GM12878 (cell line): ENCODE results near the gene RALGPS1. TPM values are rescaled to one million over a fixed set of nuclear protein-coding genes. Genes with fewer than 3 reads are reported as not detected.

Experiments used
- ATAC-seq: fragments of 200-7000 bp; cut with Tn5 transposase; 3 replicates; pipeline ENCODE4 v1.9.1; 2020; ENCODE audit warnings: mild to moderate bottlenecking, moderate library complexity
- BruUV-seq: library from RNA; stranded (reverse); fragments of 400-500 nt; replicated peaks from 2 replicates; lab custom pipeline; 2021; lab: Mats Ljungman, UMichigan
- CTCF ChIA-PET: fragments of 300-600 bp; sonication (Branson Sonifier 250); formaldehyde crosslinking; extraction: SDS; loops from one replicate; lab custom pipeline; 2021; ENCODE audit warnings: inconsistent platforms; lab: Yijun Ruan, JAX
- POLR2A ChIA-PET: fragments of 350-600 bp; formaldehyde crosslinking; extraction: SDS; loops from one replicate; lab custom pipeline; 2021; ENCODE audit warnings: inconsistent platforms; lab: Charles Lee
- RAD21 ChIA-PET: fragments of 300-600 bp; sonication (Branson Sonifier 250); formaldehyde crosslinking; loops from one replicate; lab custom pipeline; 2023; ENCODE audit warnings: antibody characterized with exemption; ENCODE audit not compliant: unreplicated experiment; lab: Charles Lee
- SMC1A ChIA-PET: fragments of 300-600 bp; sonication (Branson Sonifier 250); formaldehyde crosslinking; loops from one replicate; lab custom pipeline; 2023; ENCODE audit not compliant: unreplicated experiment, uncharacterized antibody; lab: Charles Lee
- DNase-seq: peaks from one replicate; pipeline ENCODE4 v3.0.0-alpha.2; 2011; ENCODE audit warnings: low read depth, low spot score
- FAIRE-seq: peaks from 3 replicates; lab custom pipeline; 2011; peaks lifted over from hg19 to GRCh38; lab: Jason Lieb, UNC
- H2AFZ ChIP-seq: 2 replicates; pipeline ENCODE4 v1.6.0; 2011; ENCODE audit warnings: low read depth, low read length, control low read depth; ENCODE audit not compliant: control insufficient read depth
- H3K27ac ChIP-seq: 2 replicates; pipeline ENCODE4 v1.5.1; 2011; ENCODE audit warnings: control low read depth; ENCODE audit not compliant: control insufficient read depth, insufficient read depth
- H3K27me3 ChIP-seq, 2 experiments: replicated peaks in 1 of 2; 2 replicates each; pipeline versions ENCODE4 v1.6.0 to v1.6.1; 2011; ENCODE audit warnings: low read length in 1 of 2; ENCODE audit not compliant: control insufficient read depth in 2 of 2, insufficient read depth in 2 of 2
- H3K36me3 ChIP-seq, 2 experiments: 2 replicates each; pipeline ENCODE4 v1.5.1; 2011; ENCODE audit warnings: low read length in 1 of 2; ENCODE audit not compliant: control insufficient read depth in 2 of 2, insufficient read depth in 2 of 2
- H3K4me1 ChIP-seq: 2 replicates; pipeline ENCODE4 v1.6.1; 2011; ENCODE audit warnings: mild to moderate bottlenecking, low read length, moderate library complexity, mixed read lengths; ENCODE audit not compliant: control insufficient read depth, insufficient read depth
- H3K4me2 ChIP-seq: 2 replicates; pipeline ENCODE4 v1.6.0; 2011; ENCODE audit warnings: control low read depth; ENCODE audit not compliant: control insufficient read depth, insufficient read depth
- H3K4me3 ChIP-seq: fragments of 200-600 bp; sonication (generic); 2 replicates; pipeline ENCODE4 v1.5.1; 2016
- H3K79me2 ChIP-seq: 2 replicates; pipeline ENCODE4 v1.6.0; 2011; ENCODE audit warnings: low read length; ENCODE audit not compliant: control insufficient read depth, insufficient read depth
- H3K9ac ChIP-seq: 2 replicates; pipeline ENCODE4 v1.8.0; 2011; ENCODE audit warnings: low read length, control low read depth, mixed read lengths; ENCODE audit not compliant: control insufficient read depth, insufficient read depth
- H3K9me3 ChIP-seq: replicated peaks from 3 replicates; pipeline ENCODE4 v1.5.1; 2011; ENCODE audit warnings: mild to moderate bottlenecking, low read length; ENCODE audit not compliant: control insufficient read depth, insufficient read depth
- H4K20me1 ChIP-seq: 2 replicates; pipeline ENCODE4 v1.6.0; 2011; ENCODE audit not compliant: control insufficient read depth, insufficient read depth
- BCL11A ChIP-seq: IDR thresholded peaks from 2 replicates; pipeline ENCODE4 v1.6.1; 2011; ENCODE audit warnings: low read depth, low read length
- BHLHE40 ChIP-seq, 2 experiments: fragments of 450-650 bp in 1 of 2; IDR thresholded peaks; 2 replicates each; pipeline ENCODE4 v1.6.1; 2011 to 2017; ENCODE audit warnings: low read depth in 2 of 2, borderline replicate concordance in 1 of 2, improper control_type of control experiment in 1 of 2, low read length in 1 of 2, mild to moderate bottlenecking in 1 of 2
- EGR1 ChIP-seq, 2 experiments: IDR thresholded peaks; 1 replicate in 1 of 2; 2 replicates in 1 of 2; pipeline ENCODE4 v1.6.1; 2011 to 2012; ENCODE audit warnings: low read depth in 2 of 2, low read length in 2 of 2, borderline replicate concordance in 1 of 2, mild to moderate bottlenecking in 1 of 2, moderate library complexity in 1 of 2
- MAX ChIP-seq: IDR thresholded peaks from 2 replicates; pipeline ENCODE4 v1.6.1; 2012; ENCODE audit warnings: low read depth, low read length, improper control_type of control experiment
- MTA2 ChIP-seq: fragments of 450-650 bp; IDR thresholded peaks from 2 replicates; pipeline ENCODE4 v1.6.1; 2016; ENCODE audit warnings: low read depth, mild to moderate bottlenecking, moderate library complexity
- PML ChIP-seq: IDR thresholded peaks from 2 replicates; pipeline ENCODE4 v1.6.1; 2012; ENCODE audit warnings: low read length, inconsistent platforms
- SKIL ChIP-seq: fragments of 450-650 bp; IDR thresholded peaks from 2 replicates; pipeline ENCODE4 v1.6.1; 2017; ENCODE audit warnings: mild to moderate bottlenecking, low read depth, inconsistent platforms; ENCODE audit not compliant: poor library complexity, severe bottlenecking
- SP1 ChIP-seq: IDR thresholded peaks from one replicate; pipeline ENCODE4 v1.6.1; 2011; ENCODE audit warnings: low read depth, low read length
- SREBF2 ChIP-seq: IDR thresholded peaks from 2 replicates; pipeline ENCODE4 v1.6.1; 2012; ENCODE audit warnings: mild to moderate bottlenecking, low read length
- STAT1 ChIP-seq: fragments of 450-650 bp; conservative IDR thresholded peaks from 2 replicates; pipeline ENCODE4 v1.6.1; 2014; ENCODE audit warnings: antibody characterized with exemption, mild to moderate bottlenecking
- ZNF274 ChIP-seq: IDR thresholded peaks from one replicate; pipeline ENCODE4 v1.8.0; 2011; ENCODE audit not compliant: insufficient read length, insufficient read depth
- WGBS: methylation state at CpG from one replicate; pipeline ENCODE4 v1.1.6; 2016; ENCODE audit warnings: low lambda C conversion rate; ENCODE audit not compliant: insufficient replicate concordance, insufficient coverage; ENCODE audit errors: missing lambda C conversion rate; 5-methylcytosine and 5-hydroxymethylcytosine counted together
- in situ Hi-C: fragments of 300-500 bp; cut with MboI; formaldehyde crosslinking; loops from 9 replicates; pipeline ENCODE4 v1.14.3; 2018; ENCODE audit warnings: mixed read lengths
- intact Hi-C: fragments of 100-400 bp; cut with micrococcal nuclease; formaldehyde crosslinking; loops from one replicate; pipeline ENCODE4 v1.14.2; 2022; ENCODE audit not compliant: unreplicated experiment
- polyA plus RNA-seq, 11 experiments: library from polyadenylated mRNA; depleted of rRNA in 4 of 11; unstranded in 6 of 11; stranded (reverse) in 5 of 11; fragments of >200 nt; fragmentation: Nextera tagmentation in 4 of 11; fragmentation: Illumina TruSeq in 1 of 11; extraction: Ambion mirVana in 4 of 11; extraction: Trizol in 1 of 11; gene quantifications; 1 replicate in 1 of 11; 2 replicates in 10 of 11; pipeline versions ENCODE4 v1.2.1 to v1.2.3, GENCODE V29; 2011 to 2016; ENCODE audit warnings: inconsistent platforms in 2 of 11, missing spikeins in 2 of 11, low read depth in 1 of 11
- total RNA-seq, 4 experiments: library from RNA; depleted of rRNA in 3 of 4; stranded (reverse); fragments of >200 nt in 3 of 4; fragmentation: Illumina TruSeq in 1 of 4; extraction: Trizol in 1 of 4; gene quantifications; 2 replicates each; pipeline versions ENCODE4 v1.2.1 to v1.2.3, GENCODE V29; 2013 to 2021
- TF ChIP-seq, protein P1 (sequence below): fragments of 450-650 bp; formaldehyde crosslinking; IDR thresholded peaks from 2 replicates; pipeline ENCODE4 v1.4.0; 2020; ENCODE audit warnings: mild to moderate bottlenecking, moderate library complexity
- TF ChIP-seq, protein P2 (sequence below): fragments of 150-350 bp; IDR thresholded peaks from 2 replicates; pipeline ENCODE4 v1.6.1; 2016; ENCODE audit warnings: low read depth, low read length
- TF ChIP-seq, protein P3 (sequence below): IDR thresholded peaks from 2 replicates; pipeline ENCODE4 v1.6.1; 2011; ENCODE audit warnings: low read depth, low read length, improper control_type of control experiment, borderline replicate concordance

Gene RALGPS1
- total and polyA plus RNA-seq, 10 of the 15 experiments (the other 5 are each of a cell fraction or from before 2014, with no cell fraction given) = 0.13 to 5.6 (median 2.7) TPM

DNA sequence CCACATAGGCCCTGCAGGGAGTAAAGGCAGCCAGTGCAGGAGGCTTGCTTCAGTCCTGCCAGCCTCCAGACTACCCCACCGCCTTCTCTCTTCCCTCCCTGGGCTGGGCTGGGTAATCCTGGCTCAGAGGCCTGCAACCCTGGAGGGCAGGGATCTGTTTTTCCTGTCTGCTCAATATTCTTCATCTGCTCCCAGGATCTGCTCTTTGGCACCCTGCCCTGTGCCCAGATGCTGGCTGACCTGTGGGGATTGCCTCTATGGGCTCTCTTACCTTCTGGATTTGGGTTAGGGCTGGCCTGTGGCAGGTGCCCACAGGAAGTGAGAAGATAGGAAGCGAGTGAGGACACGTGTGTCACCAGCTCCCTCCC is 215.1 kb downstream of the RALGPS1 start:
- FAIRE-seq (no peak), ATAC-seq (no peak), DNase-seq (no peak)
- Histone ChIP-seq H4K20me1 (no peaks in the 10 kb centered on the region), H3K9ac (no peak overlapping the region), H3K27me3 (no peaks in the 10 kb centered on the region), H3K4me1 (no peaks in the 10 kb centered on the region), H3K4me3 (no peak overlapping the region), H3K79me2 (no peaks in the 10 kb centered on the region), H3K4me2 (no peak overlapping the region), H3K27ac (no peak overlapping the region), H3K36me3 (no peaks in the 10 kb centered on the region), H3K9me3 (no peaks in the 10 kb centered on the region), H2AFZ (no peak overlapping the region)
- intact Hi-C loops = no loop called here
- ChIA-PET RAD21 (interaction anchor here (0.8 kb wide), 1 partner anchor 125 kb away, joined by 3 read pairs; no protein-coding TSS in a partner anchor), SMC1A (interaction anchor here (0.9 to 3.3 kb wide), 5 partner anchors 8 to 69 kb away, joined by 3 to 9 read pairs (median 3); no protein-coding TSS in a partner anchor), POLR2A (interaction anchor here (1.3 kb wide), 1 partner anchor 9 kb away, joined by 5 read pairs; no protein-coding TSS in a partner anchor), CTCF (no interaction called here)
- no TSS peak for BruUV-seq
- WGBS = 48% methylated on average over 3 of the region's 3 CpGs
- in situ Hi-C loops = no loop called here
- TF ChIP-seq, protein P1, sequence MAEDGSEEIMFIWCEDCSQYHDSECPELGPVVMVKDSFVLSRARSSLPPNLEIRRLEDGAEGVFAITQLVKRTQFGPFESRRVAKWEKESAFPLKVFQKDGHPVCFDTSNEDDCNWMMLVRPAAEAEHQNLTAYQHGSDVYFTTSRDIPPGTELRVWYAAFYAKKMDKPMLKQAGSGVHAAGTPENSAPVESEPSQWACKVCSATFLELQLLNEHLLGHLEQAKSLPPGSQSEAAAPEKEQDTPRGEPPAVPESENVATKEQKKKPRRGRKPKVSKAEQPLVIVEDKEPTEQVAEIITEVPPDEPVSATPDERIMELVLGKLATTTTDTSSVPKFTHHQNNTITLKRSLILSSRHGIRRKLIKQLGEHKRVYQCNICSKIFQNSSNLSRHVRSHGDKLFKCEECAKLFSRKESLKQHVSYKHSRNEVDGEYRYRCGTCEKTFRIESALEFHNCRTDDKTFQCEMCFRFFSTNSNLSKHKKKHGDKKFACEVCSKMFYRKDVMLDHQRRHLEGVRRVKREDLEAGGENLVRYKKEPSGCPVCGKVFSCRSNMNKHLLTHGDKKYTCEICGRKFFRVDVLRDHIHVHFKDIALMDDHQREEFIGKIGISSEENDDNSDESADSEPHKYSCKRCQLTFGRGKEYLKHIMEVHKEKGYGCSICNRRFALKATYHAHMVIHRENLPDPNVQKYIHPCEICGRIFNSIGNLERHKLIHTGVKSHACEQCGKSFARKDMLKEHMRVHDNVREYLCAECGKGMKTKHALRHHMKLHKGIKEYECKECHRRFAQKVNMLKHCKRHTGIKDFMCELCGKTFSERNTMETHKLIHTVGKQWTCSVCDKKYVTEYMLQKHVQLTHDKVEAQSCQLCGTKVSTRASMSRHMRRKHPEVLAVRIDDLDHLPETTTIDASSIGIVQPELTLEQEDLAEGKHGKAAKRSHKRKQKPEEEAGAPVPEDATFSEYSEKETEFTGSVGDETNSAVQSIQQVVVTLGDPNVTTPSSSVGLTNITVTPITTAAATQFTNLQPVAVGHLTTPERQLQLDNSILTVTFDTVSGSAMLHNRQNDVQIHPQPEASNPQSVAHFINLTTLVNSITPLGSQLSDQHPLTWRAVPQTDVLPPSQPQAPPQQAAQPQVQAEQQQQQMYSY (CRISPR knock-in tag) = no peak
- TF ChIP-seq SP1 (no peak), BHLHE40 (IDR thresholded peaks at IDR 0.05; ENCODE audit: borderline replicate concordance in 1 of 2, low read depth in 2 of 2, low read length in 1 of 2) (no peak), SKIL (no peak), STAT1 (no peak), MAX (no peak), PML (no peak), SREBF2 (no peak), ZNF274 (no peak), MTA2 (no peak), EGR1 (IDR thresholded peaks at IDR 0.05; ENCODE audit: borderline replicate concordance in 1 of 2, low read depth in 2 of 2, low read length in 2 of 2) (no peak), BCL11A (no peak)
- TF ChIP-seq, protein P2, sequence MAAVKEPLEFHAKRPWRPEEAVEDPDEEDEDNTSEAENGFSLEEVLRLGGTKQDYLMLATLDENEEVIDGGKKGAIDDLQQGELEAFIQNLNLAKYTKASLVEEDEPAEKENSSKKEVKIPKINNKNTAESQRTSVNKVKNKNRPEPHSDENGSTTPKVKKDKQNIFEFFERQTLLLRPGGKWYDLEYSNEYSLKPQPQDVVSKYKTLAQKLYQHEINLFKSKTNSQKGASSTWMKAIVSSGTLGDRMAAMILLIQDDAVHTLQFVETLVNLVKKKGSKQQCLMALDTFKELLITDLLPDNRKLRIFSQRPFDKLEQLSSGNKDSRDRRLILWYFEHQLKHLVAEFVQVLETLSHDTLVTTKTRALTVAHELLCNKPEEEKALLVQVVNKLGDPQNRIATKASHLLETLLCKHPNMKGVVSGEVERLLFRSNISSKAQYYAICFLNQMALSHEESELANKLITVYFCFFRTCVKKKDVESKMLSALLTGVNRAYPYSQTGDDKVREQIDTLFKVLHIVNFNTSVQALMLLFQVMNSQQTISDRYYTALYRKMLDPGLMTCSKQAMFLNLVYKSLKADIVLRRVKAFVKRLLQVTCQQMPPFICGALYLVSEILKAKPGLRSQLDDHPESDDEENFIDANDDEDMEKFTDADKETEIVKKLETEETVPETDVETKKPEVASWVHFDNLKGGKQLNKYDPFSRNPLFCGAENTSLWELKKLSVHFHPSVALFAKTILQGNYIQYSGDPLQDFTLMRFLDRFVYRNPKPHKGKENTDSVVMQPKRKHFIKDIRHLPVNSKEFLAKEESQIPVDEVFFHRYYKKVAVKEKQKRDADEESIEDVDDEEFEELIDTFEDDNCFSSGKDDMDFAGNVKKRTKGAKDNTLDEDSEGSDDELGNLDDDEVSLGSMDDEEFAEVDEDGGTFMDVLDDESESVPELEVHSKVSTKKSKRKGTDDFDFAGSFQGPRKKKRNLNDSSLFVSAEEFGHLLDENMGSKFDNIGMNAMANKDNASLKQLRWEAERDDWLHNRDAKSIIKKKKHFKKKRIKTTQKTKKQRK = no peak
- TF ChIP-seq, protein P3, sequence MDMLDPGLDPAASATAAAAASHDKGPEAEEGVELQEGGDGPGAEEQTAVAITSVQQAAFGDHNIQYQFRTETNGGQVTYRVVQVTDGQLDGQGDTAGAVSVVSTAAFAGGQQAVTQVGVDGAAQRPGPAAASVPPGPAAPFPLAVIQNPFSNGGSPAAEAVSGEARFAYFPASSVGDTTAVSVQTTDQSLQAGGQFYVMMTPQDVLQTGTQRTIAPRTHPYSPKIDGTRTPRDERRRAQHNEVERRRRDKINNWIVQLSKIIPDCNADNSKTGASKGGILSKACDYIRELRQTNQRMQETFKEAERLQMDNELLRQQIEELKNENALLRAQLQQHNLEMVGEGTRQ = no peak
